ENCODE data around the gene SVOP. TPM values are rescaled to one million over a fixed set of nuclear protein-coding genes. Genes with fewer than 3 reads are reported as not detected.

The SVOP gene
- total RNA-seq, 1 experiment from 2014 or later, result 0.47 TPM

Other genes starting within 250 kb of the SVOP start
- 83.3 TPM for gene SSH1, start 163.5 kb downstream of the SVOP start, total RNA-seq (2021; ENCODE audit: unreplicated experiment)
- gene DAO, start 141.0 kb downstream of the SVOP start, total RNA-seq (2021; ENCODE audit: unreplicated experiment), result not detected
- 9.2 TPM for gene USP30, start 31.5 kb upstream of the SVOP start, total RNA-seq (2021; ENCODE audit: unreplicated experiment)
- 35.8 TPM for gene ALKBH2, start 72.4 kb upstream of the SVOP start, total RNA-seq (2021; ENCODE audit: unreplicated experiment)
- 99.0 TPM for gene UNG, start 76.5 kb upstream of the SVOP start, total RNA-seq (2021; ENCODE audit: unreplicated experiment)
- 11.1 TPM for gene ACACB, start 95.5 kb upstream of the SVOP start, total RNA-seq (2021; ENCODE audit: unreplicated experiment)

All from HCT116 (cell line).